Keratinocyte (primary cell): ENCODE results near the gene FHL1. TPM values are rescaled to one million over a fixed set of nuclear protein-coding genes. Genes with fewer than 3 reads are reported as not detected.

Experiments used
- DNase-seq: peaks from one replicate; pipeline ENCODE4 v3.0.0-alpha.2; 2011; ENCODE audit warnings: low read depth, missing footprints, low spot score
- FAIRE-seq: peaks from 2 replicates; lab custom pipeline; 2011; peaks lifted over from hg19 to GRCh38; lab: Jason Lieb, UNC
- H2AFZ ChIP-seq: 2 replicates; pipeline ENCODE4 v1.6.0; 2012; ENCODE audit warnings: low read length, control low read depth, inconsistent platforms; ENCODE audit not compliant: control insufficient read depth
- H3K27ac ChIP-seq: 2 replicates; pipeline ENCODE4 v1.5.1; 2011; ENCODE audit warnings: low read length; ENCODE audit not compliant: control insufficient read depth, insufficient read depth
- H3K27me3 ChIP-seq: 3 replicates; pipeline ENCODE4 v1.6.0; 2011; ENCODE audit warnings: low read length; ENCODE audit not compliant: control insufficient read depth, insufficient read depth; ENCODE audit errors: extremely low read depth
- H3K36me3 ChIP-seq, 2 experiments: 2 replicates in 1 of 2; 3 replicates in 1 of 2; pipeline ENCODE4 v1.5.1; 2011; ENCODE audit warnings: low read length in 2 of 2, mild to moderate bottlenecking in 1 of 2; ENCODE audit not compliant: control insufficient read depth in 2 of 2, insufficient read depth in 2 of 2; ENCODE audit errors: extremely low read depth in 1 of 2
- H3K4me1 ChIP-seq: 3 replicates; pipeline ENCODE4 v1.5.1; 2011; ENCODE audit warnings: low read length; ENCODE audit not compliant: control insufficient read depth, insufficient read depth; ENCODE audit errors: extremely low read depth
- H3K4me2 ChIP-seq: 3 replicates; pipeline ENCODE4 v1.6.0; 2011; ENCODE audit warnings: low read depth, low read length; ENCODE audit not compliant: control insufficient read depth, insufficient read depth; ENCODE audit errors: extremely low read depth
- H3K4me3 ChIP-seq, 3 experiments: fragments of 200-600 bp in 1 of 3; sonication (generic) in 1 of 3; 2 replicates in 2 of 3; 3 replicates in 1 of 3; pipeline ENCODE4 v1.5.1; 2011 to 2016; ENCODE audit warnings: low read length in 3 of 3, mild to moderate bottlenecking in 3 of 3, control low read depth in 2 of 3, inconsistent platforms in 1 of 3, low read depth in 1 of 3, mixed read lengths in 1 of 3, mixed run types in 1 of 3, moderate library complexity in 1 of 3; ENCODE audit not compliant: control insufficient read depth in 2 of 3, insufficient read depth in 2 of 3; ENCODE audit errors: extremely low read depth in 1 of 3
- H3K79me2 ChIP-seq: 2 replicates; pipeline ENCODE4 v1.6.0; 2012; ENCODE audit warnings: low read length; ENCODE audit not compliant: control insufficient read depth, insufficient read depth
- H3K9ac ChIP-seq: 3 replicates; pipeline ENCODE4 v1.6.0; 2011; ENCODE audit warnings: low read length; ENCODE audit not compliant: control insufficient read depth, insufficient read depth; ENCODE audit errors: extremely low read depth
- H3K9me1 ChIP-seq: 3 replicates; pipeline ENCODE4 v1.6.0; 2011; ENCODE audit warnings: low read length; ENCODE audit not compliant: control insufficient read depth, insufficient read depth; ENCODE audit errors: extremely low read depth
- H3K9me3 ChIP-seq: 2 replicates; pipeline ENCODE4 v1.5.1; 2012; ENCODE audit warnings: low read depth, low read length; ENCODE audit not compliant: control insufficient read depth
- H4K20me1 ChIP-seq: 3 replicates; pipeline ENCODE4 v1.6.0; 2011; ENCODE audit warnings: low read length; ENCODE audit not compliant: control insufficient read depth, insufficient read depth; ENCODE audit errors: extremely low read depth
- CTCF ChIP-seq, 3 experiments: IDR thresholded peaks in 1 of 3; conservative IDR thresholded peaks in 1 of 3; optimal IDR thresholded peaks in 1 of 3; 2 replicates in 2 of 3; 3 replicates in 1 of 3; pipeline versions ENCODE3 to v1.5.1; 2011; ENCODE audit warnings: low read length in 3 of 3, mild to moderate bottlenecking in 3 of 3, moderate library complexity in 2 of 3, control low read depth in 1 of 3, inconsistent platforms in 1 of 3; ENCODE audit not compliant: insufficient read depth in 2 of 3; ENCODE audit errors: extremely low read depth in 1 of 3
- EZH2 ChIP-seq: IDR thresholded peaks from one replicate; pipeline ENCODE4 v1.6.1; 2012; ENCODE audit warnings: inconsistent platforms, mild to moderate bottlenecking, low read length, moderate library complexity
- dilution Hi-C: fragments of 300-500 bp; cut with MboI; formaldehyde crosslinking; loops from one replicate; pipeline ENCODE4 v1.7.0; 2020; ENCODE audit warnings: low sequenced_read_pairs; ENCODE audit not compliant: extremely low pct_ligation_motif_present
- polyA plus RNA-seq, 5 experiments: library from polyadenylated mRNA; depleted of rRNA in 3 of 5; stranded (reverse) in 3 of 5; stranded (forward) in 1 of 5; unstranded in 1 of 5; fragments of >200 nt; gene quantifications; 1 replicate in 1 of 5; 2 replicates in 3 of 5; 3 replicates in 1 of 5; pipeline versions ENCODE4 v1.2.1 to v1.2.3, GENCODE V29; 2011 to 2012; ENCODE audit warnings: missing spikeins in 2 of 5, low read depth in 1 of 5, low replicate concordance in 1 of 5

FHL1 gene
- polyA plus RNA-seq, 1 donor (not counting 4 experiments of a cell fraction or from before 2014, with no cell fraction given), result 203 TPM

DNA sequence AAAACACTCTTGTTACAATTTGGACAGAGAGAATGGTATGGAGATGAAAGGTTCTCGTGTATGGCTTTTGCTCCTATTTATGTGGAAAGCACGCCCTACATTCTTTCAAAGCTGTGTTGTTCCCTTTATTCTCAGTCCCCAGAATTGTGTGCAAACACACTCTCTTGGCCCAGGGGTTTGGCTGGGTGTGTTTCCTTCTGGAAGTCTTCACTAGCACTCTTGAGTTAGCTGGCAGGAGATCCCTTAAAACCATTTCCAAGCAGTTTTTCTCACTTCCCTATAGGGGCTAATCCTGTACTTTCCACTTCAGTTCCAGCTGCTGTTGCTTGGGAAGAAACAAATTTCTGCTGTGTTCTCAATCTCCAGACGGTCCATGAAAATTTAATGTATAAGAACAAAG lies 35.1 kb downstream of the FHL1 start:
- dilution Hi-C loops, result no loop called here
- Histone ChIP-seq H3K79me2 (peaks cover 2% of the 10 kb centered on the region), H3K27ac (no peak overlapping the region), H3K4me2 (no peak overlapping the region), H2AFZ (no peak overlapping the region), H3K27me3 (no peaks in the 10 kb centered on the region), H3K9me1 (no peaks in the 10 kb centered on the region), H3K9ac (no peak overlapping the region), H3K9me3 (no peaks in the 10 kb centered on the region), H3K4me1 (no peaks in the 10 kb centered on the region), H3K4me3 (no peak overlapping the region), H4K20me1 (no peaks in the 10 kb centered on the region), H3K36me3 (peaks cover 0 to 4% of the 10 kb centered on the region in 2 experiments)
- TF ChIP-seq CTCF (optimal IDR thresholded peaks at IDR 0.05 in 1 of 3, IDR thresholded peaks at IDR 0.05 in 1 of 3, conservative IDR thresholded peaks at IDR 0.05 in 1 of 3; ENCODE audit: extremely low read depth in 1 of 3, insufficient read depth in 2 of 3, low read length in 3 of 3) (no peak), EZH2 (no peak)
- DNase-seq, result no peak
- no peak for FAIRE-seq

DNA sequence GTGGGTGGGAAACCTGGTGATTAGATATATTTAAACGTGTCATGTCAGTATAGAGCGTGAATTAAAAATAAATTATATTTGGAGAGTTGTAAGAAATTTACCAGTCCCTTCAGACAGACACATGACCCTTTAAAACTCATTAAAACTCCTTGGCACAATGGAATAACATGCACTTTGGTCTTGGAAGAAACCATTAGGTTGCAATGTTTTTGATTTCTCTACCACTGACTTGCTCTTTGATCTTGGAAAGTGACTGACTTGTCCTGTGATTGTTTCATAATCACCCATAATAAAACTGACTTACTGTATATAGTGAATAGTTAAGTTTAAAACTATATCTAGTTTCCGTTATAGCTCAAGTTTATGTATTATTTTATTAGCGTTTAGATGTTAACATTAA lies 35.8 kb downstream of the FHL1 start:
- H3K4me1 ChIP-seq, result no peaks in the 10 kb centered on the region
- dilution Hi-C loops, result no loop called here
- H4K20me1 ChIP-seq, result no peaks in the 10 kb centered on the region
- DNase-seq (no peak), FAIRE-seq (no peak)
- H3K9me3 ChIP-seq, result no peaks in the 10 kb centered on the region
- H3K4me2 ChIP-seq, result no peak overlapping the region
- TF ChIP-seq CTCF (optimal IDR thresholded peaks at IDR 0.05 in 1 of 3, IDR thresholded peaks at IDR 0.05 in 1 of 3, conservative IDR thresholded peaks at IDR 0.05 in 1 of 3; ENCODE audit: extremely low read depth in 1 of 3, insufficient read depth in 2 of 3, low read length in 3 of 3) (no peak), EZH2 (no peak)
- H3K9ac ChIP-seq, result no peak overlapping the region
- H3K27ac ChIP-seq, result no peak overlapping the region
- H3K9me1 ChIP-seq, result no peaks in the 10 kb centered on the region
- peaks cover 0 to 3% of the 10 kb centered on the region in 2 experiments for H3K36me3 ChIP-seq
- H2AFZ ChIP-seq, result no peak overlapping the region
- H3K4me3 ChIP-seq, result no peak overlapping the region
- H3K27me3 ChIP-seq, result no peaks in the 10 kb centered on the region
- peaks cover 2% of the 10 kb centered on the region for H3K79me2 ChIP-seq
